ENCODE results near the gene ATP8A2. TPM values are rescaled to one million over a fixed set of nuclear protein-coding genes. Genes with fewer than 3 reads are reported as not detected.

Gene ATP8A2
- total RNA-seq, 1 experiment from 2014 or later: not detected

GRCh38 chr13:25981060-25981459 is 609.3 kb downstream of the ATP8A2 start:
- Histone ChIP-seq H4K20me1 (ENCODE audit: insufficient read depth) (no peaks in the 10 kb centered on the region), H3K4me2 (no peak overlapping the region), H3K9me3 (ENCODE audit: insufficient read depth, low read depth) (no peaks in the 10 kb centered on the region), H3K27ac (no peak overlapping the region), H3K4me3 (no peak overlapping the region), H3K4me1 (replicated peaks; ENCODE audit: insufficient read depth) (no peaks in the 10 kb centered on the region), H2AFZ (no peak overlapping the region), H3K9me2 (ENCODE audit: insufficient read depth) (no peaks in the 10 kb centered on the region), H3K27me3 (ENCODE audit: insufficient read depth, low read depth) (peaks cover 31% of the 10 kb centered on the region), H3F3A (ENCODE audit: insufficient read depth, low read depth) (no peaks in the 10 kb centered on the region), H3K79me2 (ENCODE audit: low read depth) (no peaks in the 10 kb centered on the region), H3K36me3 (ENCODE audit: low read depth) (no peaks in the 10 kb centered on the region)
- DNase-seq: no peak
- intact Hi-C loops (cut with micrococcal nuclease; ENCODE audit: unreplicated experiment): no loop called here
- ChIA-PET POLR2A (ENCODE audit: unreplicated experiment) (no interaction called here), CTCF (no interaction called here)
- TF ChIP-seq CTCF (conservative IDR thresholded peaks at IDR 0.05) (no peak), EZH2 (IDR thresholded peaks at IDR 0.05; ENCODE audit: low read depth) (no peak)
- BruUV-seq (replicated peaks): no TSS peak

- Histone ChIP-seq H3K9me2 (ENCODE audit: insufficient read depth) (no peaks in the 10 kb centered on the region), H3K4me1 (replicated peaks; ENCODE audit: insufficient read depth) (no peaks in the 10 kb centered on the region), H3K36me3 (ENCODE audit: low read depth) (no peaks in the 10 kb centered on the region), H3K79me2 (ENCODE audit: low read depth) (no peaks in the 10 kb centered on the region), H2AFZ (no peak overlapping the region), H4K20me1 (ENCODE audit: insufficient read depth) (no peaks in the 10 kb centered on the region), H3K27me3 (ENCODE audit: insufficient read depth, low read depth) (peaks cover 16% of the 10 kb centered on the region), H3K4me3 (no peak overlapping the region), H3K27ac (no peak overlapping the region), H3K9me3 (ENCODE audit: insufficient read depth, low read depth) (no peaks in the 10 kb centered on the region), H3F3A (ENCODE audit: insufficient read depth, low read depth) (no peaks in the 10 kb centered on the region), H3K4me2 (no peak overlapping the region)
- no peak for DNase-seq
- BruUV-seq (replicated peaks): no TSS peak
- POLR2A ChIA-PET (ENCODE audit: unreplicated experiment): no interaction called here
- no peak for TF ChIP-seq EZH2 (IDR thresholded peaks at IDR 0.05; ENCODE audit: low read depth)
- TF ChIP-seq CTCF (conservative IDR thresholded peaks at IDR 0.05): no peak
- intact Hi-C loops (cut with micrococcal nuclease; ENCODE audit: unreplicated experiment): no loop called here
- CTCF ChIA-PET: no interaction called here
Observed at GRCh38 chr13:25982907-25983306, 611.1 kb downstream of the ATP8A2 start.

- Histone ChIP-seq H3K36me3 (ENCODE audit: low read depth) (no peaks in the 10 kb centered on the region), H2AFZ (no peak overlapping the region), H3K9me3 (ENCODE audit: insufficient read depth, low read depth) (no peaks in the 10 kb centered on the region), H3K9me2 (ENCODE audit: insufficient read depth) (no peaks in the 10 kb centered on the region), H3K79me2 (ENCODE audit: low read depth) (no peaks in the 10 kb centered on the region), H3K4me1 (replicated peaks; ENCODE audit: insufficient read depth) (no peaks in the 10 kb centered on the region), H3F3A (ENCODE audit: insufficient read depth, low read depth) (no peaks in the 10 kb centered on the region), H3K4me2 (no peak overlapping the region), H3K27ac (no peak overlapping the region), H4K20me1 (ENCODE audit: insufficient read depth) (no peaks in the 10 kb centered on the region), H3K4me3 (no peak overlapping the region), H3K27me3 (ENCODE audit: insufficient read depth, low read depth) (no peaks in the 10 kb centered on the region; the same call in 1 of the 2 replicates)
- ChIA-PET POLR2A (ENCODE audit: unreplicated experiment) (no interaction called here), CTCF (no interaction called here)
- TF ChIP-seq CTCF (conservative IDR thresholded peaks at IDR 0.05) (no peak), EZH2 (IDR thresholded peaks at IDR 0.05; ENCODE audit: low read depth) (no peak)
- DNase-seq: no peak
- intact Hi-C loops (cut with micrococcal nuclease; ENCODE audit: unreplicated experiment): no loop called here
- no TSS peak for BruUV-seq (replicated peaks)
Observed at GRCh38 chr13:25987987-25988386, 616.2 kb downstream of the ATP8A2 start.
